Lower leg skin (tissue), 3 donors: Measurements from ENCODE around the gene INTS6L.

Experiments used
- POLR2A ChIP-seq, 2 donors: fragments of 450-650 bp; IDR thresholded peaks; one replicate each; pipeline ENCODE4 v1.6.1; 2016 to 2017; ENCODE audit warnings: antibody characterized with exemption in 2 of 2, mild to moderate bottlenecking in 1 of 2, moderate library complexity in 1 of 2
- TF ChIP-seq, protein P1 (sequence below), 3 donors: fragments of 450-650 bp; IDR thresholded peaks; one replicate each; pipeline ENCODE4 v1.5.1; 2016; ENCODE audit warnings: antibody characterized with exemption in 3 of 3, mild to moderate bottlenecking in 3 of 3, moderate library complexity in 2 of 3

DNA sequence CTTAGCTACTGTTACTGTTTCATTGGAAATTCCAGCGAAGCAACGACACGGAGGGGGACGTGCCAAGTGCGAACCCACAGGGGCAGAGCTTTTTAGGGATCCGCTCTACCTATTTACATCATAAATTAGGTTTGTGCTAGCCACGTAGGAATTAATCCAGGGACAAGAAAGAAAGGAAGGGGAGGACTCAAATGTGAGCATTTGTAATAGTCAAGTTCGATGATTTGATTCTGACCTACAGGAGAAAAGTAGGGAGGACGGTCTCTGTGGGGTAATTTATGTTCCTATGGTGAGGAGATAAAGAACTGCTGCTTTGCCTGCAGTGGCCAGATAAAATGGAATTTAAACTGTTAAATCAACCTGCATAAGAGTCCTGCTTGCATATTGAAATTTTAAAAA, 1.7 kb downstream of the INTS6L start:
- TF ChIP-seq, protein P1, sequence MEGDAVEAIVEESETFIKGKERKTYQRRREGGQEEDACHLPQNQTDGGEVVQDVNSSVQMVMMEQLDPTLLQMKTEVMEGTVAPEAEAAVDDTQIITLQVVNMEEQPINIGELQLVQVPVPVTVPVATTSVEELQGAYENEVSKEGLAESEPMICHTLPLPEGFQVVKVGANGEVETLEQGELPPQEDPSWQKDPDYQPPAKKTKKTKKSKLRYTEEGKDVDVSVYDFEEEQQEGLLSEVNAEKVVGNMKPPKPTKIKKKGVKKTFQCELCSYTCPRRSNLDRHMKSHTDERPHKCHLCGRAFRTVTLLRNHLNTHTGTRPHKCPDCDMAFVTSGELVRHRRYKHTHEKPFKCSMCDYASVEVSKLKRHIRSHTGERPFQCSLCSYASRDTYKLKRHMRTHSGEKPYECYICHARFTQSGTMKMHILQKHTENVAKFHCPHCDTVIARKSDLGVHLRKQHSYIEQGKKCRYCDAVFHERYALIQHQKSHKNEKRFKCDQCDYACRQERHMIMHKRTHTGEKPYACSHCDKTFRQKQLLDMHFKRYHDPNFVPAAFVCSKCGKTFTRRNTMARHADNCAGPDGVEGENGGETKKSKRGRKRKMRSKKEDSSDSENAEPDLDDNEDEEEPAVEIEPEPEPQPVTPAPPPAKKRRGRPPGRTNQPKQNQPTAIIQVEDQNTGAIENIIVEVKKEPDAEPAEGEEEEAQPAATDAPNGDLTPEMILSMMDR (IDR thresholded peaks at IDR 0.05) = no peak
- no peak for TF ChIP-seq POLR2A (IDR thresholded peaks at IDR 0.05)
